GM12873 (cell line): Measurements from ENCODE around the gene SSR1.

Experiments used
- TF ChIP-seq, protein P1 (sequence below): IDR thresholded peaks from 2 replicates; pipeline ENCODE4 v1.5.1; 2012; ENCODE audit warnings: low read depth, mild to moderate bottlenecking, moderate library complexity, low read length, control low read depth; ENCODE audit not compliant: insufficient read depth; ENCODE audit errors: missing control alignments

Gene SSR1

DNA sequence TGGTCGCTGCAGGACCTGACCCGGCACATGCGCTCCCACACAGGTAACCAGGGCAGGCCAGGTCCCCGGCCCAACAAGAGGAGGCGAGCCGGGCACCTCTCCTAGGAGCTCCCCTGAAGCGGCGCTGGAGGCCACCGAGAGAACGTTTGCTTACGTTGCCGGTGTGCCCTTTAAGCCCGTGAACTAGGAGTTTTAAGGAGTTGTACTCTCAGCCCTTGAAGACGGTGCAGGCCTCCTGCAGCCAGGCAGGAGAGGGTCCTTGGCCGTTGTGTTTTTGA lies 65.9 kb downstream of the SSR1 start:
- TF ChIP-seq, protein P1, sequence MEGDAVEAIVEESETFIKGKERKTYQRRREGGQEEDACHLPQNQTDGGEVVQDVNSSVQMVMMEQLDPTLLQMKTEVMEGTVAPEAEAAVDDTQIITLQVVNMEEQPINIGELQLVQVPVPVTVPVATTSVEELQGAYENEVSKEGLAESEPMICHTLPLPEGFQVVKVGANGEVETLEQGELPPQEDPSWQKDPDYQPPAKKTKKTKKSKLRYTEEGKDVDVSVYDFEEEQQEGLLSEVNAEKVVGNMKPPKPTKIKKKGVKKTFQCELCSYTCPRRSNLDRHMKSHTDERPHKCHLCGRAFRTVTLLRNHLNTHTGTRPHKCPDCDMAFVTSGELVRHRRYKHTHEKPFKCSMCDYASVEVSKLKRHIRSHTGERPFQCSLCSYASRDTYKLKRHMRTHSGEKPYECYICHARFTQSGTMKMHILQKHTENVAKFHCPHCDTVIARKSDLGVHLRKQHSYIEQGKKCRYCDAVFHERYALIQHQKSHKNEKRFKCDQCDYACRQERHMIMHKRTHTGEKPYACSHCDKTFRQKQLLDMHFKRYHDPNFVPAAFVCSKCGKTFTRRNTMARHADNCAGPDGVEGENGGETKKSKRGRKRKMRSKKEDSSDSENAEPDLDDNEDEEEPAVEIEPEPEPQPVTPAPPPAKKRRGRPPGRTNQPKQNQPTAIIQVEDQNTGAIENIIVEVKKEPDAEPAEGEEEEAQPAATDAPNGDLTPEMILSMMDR = no peak

DNA sequence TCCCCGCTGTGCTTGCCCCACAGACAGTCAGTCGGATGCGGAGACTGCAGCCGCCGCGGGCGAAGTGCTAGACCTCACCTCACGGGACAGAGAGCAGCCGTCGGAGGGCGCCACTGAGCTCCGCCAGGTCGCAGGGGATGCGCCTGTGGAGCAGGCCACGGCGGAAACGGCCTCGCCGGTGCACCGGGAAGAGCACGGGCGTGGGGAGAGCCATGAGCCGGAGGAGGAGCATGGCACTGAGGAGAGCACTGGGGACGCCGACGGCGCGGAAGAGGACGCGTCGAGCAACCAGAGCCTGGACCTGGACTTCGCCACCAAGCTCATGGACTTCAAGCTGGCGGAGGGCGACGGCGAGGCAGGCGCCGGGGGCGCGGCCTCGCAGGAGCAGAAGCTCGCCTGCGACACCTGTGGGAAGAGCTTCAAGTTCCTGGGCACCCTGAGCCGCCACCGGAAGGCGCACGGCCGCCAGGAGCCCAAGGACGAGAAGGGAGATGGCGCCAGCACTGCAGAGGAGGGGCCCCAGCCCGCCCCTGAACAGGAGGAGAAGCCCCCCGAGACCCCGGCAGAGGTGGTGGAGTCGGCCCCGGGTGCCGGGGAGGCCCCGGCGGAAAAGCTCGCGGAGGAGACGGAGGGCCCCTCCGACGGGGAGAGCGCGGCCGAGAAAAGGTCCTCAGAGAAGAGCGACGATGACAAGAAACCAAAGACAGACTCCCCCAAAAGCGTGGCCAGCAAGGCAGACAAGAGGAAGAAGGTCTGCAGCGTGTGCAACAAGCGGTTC lies 66.4 kb downstream of the SSR1 start:
- TF ChIP-seq, protein P1 = no peak

DNA sequence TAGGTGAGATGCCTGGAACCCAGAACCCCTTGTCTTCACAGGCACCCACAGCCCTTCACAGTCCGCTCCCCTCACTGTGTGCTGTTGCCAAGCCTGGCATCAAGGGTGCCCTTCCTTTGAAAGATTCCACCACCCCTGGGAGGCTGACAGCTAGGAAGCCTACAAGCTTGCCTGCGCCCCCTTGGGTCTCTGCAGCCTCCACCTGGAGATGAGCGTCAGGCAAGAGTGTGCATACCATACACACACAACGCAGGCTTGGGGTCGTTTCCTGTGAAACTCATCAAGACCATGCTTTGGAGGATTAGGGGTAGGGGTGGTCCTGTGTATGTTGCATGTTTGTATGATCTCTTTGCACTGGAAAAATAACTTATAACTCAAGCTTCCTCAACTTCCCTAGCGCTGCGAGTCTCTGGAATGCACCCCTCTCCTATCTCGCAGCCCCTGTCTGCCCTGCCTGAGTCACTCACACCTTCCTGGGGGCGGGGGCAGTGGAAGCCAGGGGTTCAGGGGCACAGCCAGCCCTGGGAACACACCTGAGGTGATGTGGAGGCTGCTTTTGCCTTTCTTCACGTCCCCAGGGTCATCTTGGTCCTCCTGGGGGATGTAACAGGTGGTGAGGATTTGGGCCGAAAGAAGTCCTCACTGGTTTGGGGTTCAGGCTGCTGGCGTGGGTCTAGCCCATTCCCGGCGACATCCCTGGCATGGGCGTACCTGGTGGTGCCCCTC lies 67.2 kb downstream of the SSR1 start:
- TF ChIP-seq, protein P1 = no peak

- TF ChIP-seq, protein P1 = peak; percentile 88
Measured at GRCh38 chr6:7243179-7243981, 69.6 kb downstream of the SSR1 start.

- TF ChIP-seq, protein P1 = no peak
Measured at GRCh38 chr6:7242835-7243178, 70.2 kb downstream of the SSR1 start.

- TF ChIP-seq, protein P1 = no peak
Measured at GRCh38 chr6:7241709-7242645, 71.0 kb downstream of the SSR1 start.
